ENCODE results near the gene SNX15. TPM values are rescaled to one million over a fixed set of nuclear protein-coding genes. Genes with fewer than 3 reads are reported as not detected.
A peak's percentile ranks its signal among the peaks of the same experiment; 100 is the strongest.

The SNX15 gene
- total RNA-seq, 1 donor from 2014 or later, result 26.9 TPM

DNA sequence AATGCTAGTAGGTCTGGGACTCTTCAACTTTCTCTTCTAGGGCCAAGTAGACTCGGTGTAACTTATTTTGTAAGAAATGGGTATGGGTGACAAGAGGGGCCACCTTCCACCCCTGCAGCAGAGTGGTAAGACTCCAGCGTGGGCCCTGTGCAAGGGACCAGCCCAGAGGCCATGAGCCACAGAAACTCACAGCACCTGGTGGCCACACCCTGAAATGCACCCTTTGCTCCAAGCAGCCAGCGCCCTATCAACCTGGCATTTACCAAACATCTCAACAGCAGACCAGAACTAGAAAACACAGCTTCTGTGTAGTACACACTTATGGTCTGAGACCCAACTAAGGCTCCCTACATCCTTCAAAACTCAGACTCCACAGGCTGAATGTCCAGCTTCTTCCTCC is 50.9 kb downstream of the SNX15 start:
- Mint-ChIP-seq H3K36me3 (ENCODE audit: unreplicated experiment) (no peaks in the 10 kb centered on the region), H3K27ac (ENCODE audit: unreplicated experiment) (no peak overlapping the region), H3K4me1 (ENCODE audit: unreplicated experiment) (peaks cover 7% of the 10 kb centered on the region), H3K9me3 (ENCODE audit: unreplicated experiment) (no peaks in the 10 kb centered on the region), H3K4me3 (ENCODE audit: unreplicated experiment) (no peak overlapping the region), H3K27me3 (ENCODE audit: unreplicated experiment) (no peaks in the 10 kb centered on the region)
- no peak for DNase-seq (ENCODE audit: extremely low spot score, unreplicated experiment)
- TF ChIP-seq, protein P1, sequence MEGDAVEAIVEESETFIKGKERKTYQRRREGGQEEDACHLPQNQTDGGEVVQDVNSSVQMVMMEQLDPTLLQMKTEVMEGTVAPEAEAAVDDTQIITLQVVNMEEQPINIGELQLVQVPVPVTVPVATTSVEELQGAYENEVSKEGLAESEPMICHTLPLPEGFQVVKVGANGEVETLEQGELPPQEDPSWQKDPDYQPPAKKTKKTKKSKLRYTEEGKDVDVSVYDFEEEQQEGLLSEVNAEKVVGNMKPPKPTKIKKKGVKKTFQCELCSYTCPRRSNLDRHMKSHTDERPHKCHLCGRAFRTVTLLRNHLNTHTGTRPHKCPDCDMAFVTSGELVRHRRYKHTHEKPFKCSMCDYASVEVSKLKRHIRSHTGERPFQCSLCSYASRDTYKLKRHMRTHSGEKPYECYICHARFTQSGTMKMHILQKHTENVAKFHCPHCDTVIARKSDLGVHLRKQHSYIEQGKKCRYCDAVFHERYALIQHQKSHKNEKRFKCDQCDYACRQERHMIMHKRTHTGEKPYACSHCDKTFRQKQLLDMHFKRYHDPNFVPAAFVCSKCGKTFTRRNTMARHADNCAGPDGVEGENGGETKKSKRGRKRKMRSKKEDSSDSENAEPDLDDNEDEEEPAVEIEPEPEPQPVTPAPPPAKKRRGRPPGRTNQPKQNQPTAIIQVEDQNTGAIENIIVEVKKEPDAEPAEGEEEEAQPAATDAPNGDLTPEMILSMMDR (IDR thresholded peaks at IDR 0.05), result peak; percentile 45

DNA sequence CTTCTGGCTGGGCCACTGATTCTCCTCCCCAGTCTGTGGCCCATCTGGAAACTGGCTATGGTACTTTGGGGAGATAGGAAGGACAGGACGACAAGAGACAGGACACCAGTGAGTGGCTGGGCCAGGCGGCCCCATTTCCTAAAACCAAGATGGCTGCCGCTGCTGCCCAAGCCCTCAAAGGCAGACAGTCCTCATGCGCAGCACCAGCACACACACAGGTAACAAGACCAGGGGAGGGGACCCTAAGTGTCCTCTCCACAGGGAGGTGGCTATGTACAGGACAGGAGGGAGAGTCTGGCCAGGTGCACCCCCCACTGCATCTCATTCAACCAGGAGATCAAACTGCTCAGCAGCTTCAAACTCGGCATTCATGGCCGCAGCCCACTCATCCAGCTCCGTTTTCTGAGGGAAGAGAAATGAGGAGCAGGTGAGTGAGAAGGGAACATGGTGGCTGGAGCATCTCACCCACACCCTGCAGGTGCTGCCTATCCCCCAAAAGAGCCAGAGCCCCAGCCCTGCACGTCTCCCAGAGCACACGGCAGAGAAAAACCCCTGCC is 51.6 kb downstream of the SNX15 start:
- H3K4me1 Mint-ChIP-seq (ENCODE audit: unreplicated experiment), result peaks cover 12% of the 10 kb centered on the region
- no peak overlapping the region for H3K27ac Mint-ChIP-seq (ENCODE audit: unreplicated experiment)
- no peak for DNase-seq (ENCODE audit: extremely low spot score, unreplicated experiment)
- no peaks in the 10 kb centered on the region for H3K9me3 Mint-ChIP-seq (ENCODE audit: unreplicated experiment)
- no peaks in the 10 kb centered on the region for H3K27me3 Mint-ChIP-seq (ENCODE audit: unreplicated experiment)
- TF ChIP-seq, protein P1 (IDR thresholded peaks at IDR 0.05), result no peak
- no peaks in the 10 kb centered on the region for H3K36me3 Mint-ChIP-seq (ENCODE audit: unreplicated experiment)
- H3K4me3 Mint-ChIP-seq (ENCODE audit: unreplicated experiment), result no peak overlapping the region

DNA sequence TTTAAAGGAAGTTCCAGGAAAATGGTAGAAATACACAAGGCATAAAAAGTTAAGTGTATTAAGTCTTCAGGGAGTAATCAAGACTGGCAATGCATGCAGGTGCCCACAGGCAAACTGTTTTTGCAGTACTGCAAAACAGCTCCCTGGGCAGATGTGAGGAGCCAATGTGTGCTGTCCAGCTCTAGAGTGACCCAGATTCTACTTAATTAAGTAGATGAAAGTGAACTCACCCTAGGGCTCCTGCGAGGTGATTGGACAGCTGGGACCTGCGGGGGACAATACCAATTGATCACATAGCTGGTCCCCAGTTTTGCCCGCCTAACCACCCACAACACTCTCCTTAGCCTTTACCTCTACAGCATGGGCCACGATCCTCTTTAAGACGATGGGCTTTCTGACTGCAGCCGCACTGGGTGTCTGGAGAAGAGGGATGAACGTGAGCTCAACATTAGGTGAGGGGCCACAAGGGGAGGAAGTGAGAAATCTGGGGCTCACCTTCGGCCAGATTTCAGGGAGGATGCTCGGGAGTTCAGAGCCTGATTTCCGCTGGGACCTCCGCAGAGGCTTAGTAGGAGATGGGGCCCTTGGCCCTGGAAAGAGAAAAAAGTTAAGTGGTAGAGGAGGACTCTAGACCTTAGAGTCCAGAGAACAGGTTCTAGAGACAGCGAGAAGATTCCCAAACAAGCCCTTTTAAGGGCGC is 56.0 kb downstream of the SNX15 start:
- H3K4me1 Mint-ChIP-seq (ENCODE audit: unreplicated experiment), result peaks cover 28% of the 10 kb centered on the region
- H3K36me3 Mint-ChIP-seq (ENCODE audit: unreplicated experiment), result peaks cover 5% of the 10 kb centered on the region
- H3K4me3 Mint-ChIP-seq (ENCODE audit: unreplicated experiment), result peak overlapping the region; percentile 93
- no peak for DNase-seq (ENCODE audit: extremely low spot score, unreplicated experiment)
- no peaks in the 10 kb centered on the region for H3K9me3 Mint-ChIP-seq (ENCODE audit: unreplicated experiment)
- TF ChIP-seq, protein P1 (IDR thresholded peaks at IDR 0.05), result no peak
- H3K27me3 Mint-ChIP-seq (ENCODE audit: unreplicated experiment), result no peaks in the 10 kb centered on the region
- H3K27ac Mint-ChIP-seq (ENCODE audit: unreplicated experiment), result peak overlapping the region; percentile 97

DNA sequence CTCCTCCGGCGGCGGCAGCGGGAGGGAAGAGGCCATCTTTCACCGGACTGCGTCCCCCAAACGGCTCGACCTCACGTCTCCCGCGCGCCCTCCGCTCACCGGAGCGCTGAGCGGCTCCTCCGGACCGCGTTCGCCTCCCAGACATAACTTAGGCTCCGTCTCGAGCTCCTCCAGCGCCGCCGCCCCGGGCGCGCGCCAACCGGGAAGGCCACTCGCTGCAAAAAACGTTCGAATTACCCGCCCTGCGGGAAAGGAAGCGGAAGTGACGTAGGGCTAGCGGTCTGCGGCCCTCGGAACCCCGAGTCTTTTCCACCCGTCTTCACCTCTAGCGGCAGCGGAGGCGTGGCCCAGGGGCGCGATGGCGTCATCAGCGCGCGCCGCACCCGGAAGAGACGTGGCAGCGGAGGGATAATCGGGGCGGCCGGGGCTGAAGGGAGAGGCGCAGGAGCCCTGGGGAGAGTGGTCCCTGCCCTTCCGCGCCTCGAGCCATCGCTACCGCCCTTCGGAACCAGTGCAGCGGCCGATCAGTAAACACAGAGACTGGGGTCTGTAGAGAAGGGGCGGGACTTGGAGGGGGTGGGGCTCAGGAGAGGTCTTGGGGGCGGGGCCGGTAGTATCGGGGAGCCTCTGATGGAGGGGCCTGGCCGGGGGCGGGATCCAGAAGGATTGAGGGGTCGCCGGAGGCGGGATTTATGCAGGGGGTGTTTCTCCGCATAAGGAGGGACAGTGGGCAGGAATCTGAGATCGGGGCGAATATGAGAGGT is 56.8 kb downstream of the SNX15 start, which contains the start of the genes CDCA5 and ZFPL1:
TSS of gene CDCA5 (minus strand) at position 207 of the 764 bp plus-strand sequence. CDS start at position 145, 62 bp downstream.
TSS of gene ZFPL1 (plus strand) at position 389 of the 764 bp plus-strand sequence. CDS start 477 bp downstream, outside the sequence.
- Mint-ChIP-seq H3K4me1 (ENCODE audit: unreplicated experiment) (peaks cover 31% of the 10 kb centered on the region), H3K27ac (ENCODE audit: unreplicated experiment) (peak within 1 kb of the TSS; percentile 97), H3K4me3 (ENCODE audit: unreplicated experiment) (peak within 1 kb of the TSS; percentile 93), H3K36me3 (ENCODE audit: unreplicated experiment) (peaks cover 13% of the 10 kb centered on the region), H3K27me3 (ENCODE audit: unreplicated experiment) (no peaks in the 10 kb centered on the region), H3K9me3 (ENCODE audit: unreplicated experiment) (no peaks in the 10 kb centered on the region)
- TF ChIP-seq, protein P1 (IDR thresholded peaks at IDR 0.05), result no peak
- peak; percentile 99 for DNase-seq (ENCODE audit: extremely low spot score, unreplicated experiment)
